ENCODE results near the gene RAB26. TPM values are rescaled to one million over a fixed set of nuclear protein-coding genes. Genes with fewer than 3 reads are reported as not detected.
"Not testable (repeated sequence)": the region's sequence is repeated elsewhere in the genome, so short reads cannot be mapped to it uniquely, and the experiment has no call there.

Gene RAB26
- total and polyA plus RNA-seq, 9 donors, result 0.12 to 0.80 (median 0.35) TPM; not detected in 5

DNA sequence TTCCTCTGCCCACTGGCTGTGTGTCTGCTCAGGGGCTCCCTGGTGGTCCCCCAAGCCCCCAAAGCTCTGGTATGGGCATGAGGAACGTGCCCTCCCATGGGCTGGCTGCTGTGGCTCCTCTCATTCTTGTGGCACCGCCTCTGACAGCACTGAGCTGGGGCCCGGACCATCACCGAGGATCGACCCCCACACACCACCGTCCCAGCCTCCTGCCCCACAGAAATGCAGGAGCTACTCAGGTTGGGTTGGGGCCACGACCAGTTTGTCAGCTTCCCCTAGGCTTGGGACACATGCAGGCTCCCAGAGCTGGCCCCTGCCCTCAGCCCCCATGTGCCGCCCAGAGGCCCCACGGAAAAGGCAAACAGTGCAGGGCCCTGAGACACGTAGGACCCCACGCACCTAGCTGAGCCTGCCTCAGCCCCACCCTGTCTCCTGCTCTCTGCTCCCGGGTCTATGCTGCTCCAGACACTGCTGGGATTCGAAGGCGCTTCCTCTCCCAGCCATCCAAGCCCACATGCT lies 51.3 kb downstream of the RAB26 start:
- no peak overlapping the region for H3K27ac ChIP-seq
- intact Hi-C loops (cut with DNase I), result no loop called here
- H3K27me3 ChIP-seq, result peaks cover 2% of the 10 kb centered on the region
- no peaks in the 10 kb centered on the region for H3K9me3 ChIP-seq
- TF ChIP-seq POLR2A (IDR thresholded peaks at IDR 0.05) (no peak), EP300 (IDR thresholded peaks at IDR 0.05) (no peak)
- TF ChIP-seq, protein P1, sequence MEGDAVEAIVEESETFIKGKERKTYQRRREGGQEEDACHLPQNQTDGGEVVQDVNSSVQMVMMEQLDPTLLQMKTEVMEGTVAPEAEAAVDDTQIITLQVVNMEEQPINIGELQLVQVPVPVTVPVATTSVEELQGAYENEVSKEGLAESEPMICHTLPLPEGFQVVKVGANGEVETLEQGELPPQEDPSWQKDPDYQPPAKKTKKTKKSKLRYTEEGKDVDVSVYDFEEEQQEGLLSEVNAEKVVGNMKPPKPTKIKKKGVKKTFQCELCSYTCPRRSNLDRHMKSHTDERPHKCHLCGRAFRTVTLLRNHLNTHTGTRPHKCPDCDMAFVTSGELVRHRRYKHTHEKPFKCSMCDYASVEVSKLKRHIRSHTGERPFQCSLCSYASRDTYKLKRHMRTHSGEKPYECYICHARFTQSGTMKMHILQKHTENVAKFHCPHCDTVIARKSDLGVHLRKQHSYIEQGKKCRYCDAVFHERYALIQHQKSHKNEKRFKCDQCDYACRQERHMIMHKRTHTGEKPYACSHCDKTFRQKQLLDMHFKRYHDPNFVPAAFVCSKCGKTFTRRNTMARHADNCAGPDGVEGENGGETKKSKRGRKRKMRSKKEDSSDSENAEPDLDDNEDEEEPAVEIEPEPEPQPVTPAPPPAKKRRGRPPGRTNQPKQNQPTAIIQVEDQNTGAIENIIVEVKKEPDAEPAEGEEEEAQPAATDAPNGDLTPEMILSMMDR (IDR thresholded peaks at IDR 0.05), result no peak
- WGBS, 3 donors, result 54 to 55% (median 55%) methylated on average over 13 to 14 of the region's 14 CpGs
- peaks cover 2% of the 10 kb centered on the region for H3K4me1 ChIP-seq (ENCODE audit: insufficient read depth)
- no peak for DNase-seq
- no peaks in the 10 kb centered on the region for H3K36me3 ChIP-seq
- no peak overlapping the region for H3K4me3 ChIP-seq

DNA sequence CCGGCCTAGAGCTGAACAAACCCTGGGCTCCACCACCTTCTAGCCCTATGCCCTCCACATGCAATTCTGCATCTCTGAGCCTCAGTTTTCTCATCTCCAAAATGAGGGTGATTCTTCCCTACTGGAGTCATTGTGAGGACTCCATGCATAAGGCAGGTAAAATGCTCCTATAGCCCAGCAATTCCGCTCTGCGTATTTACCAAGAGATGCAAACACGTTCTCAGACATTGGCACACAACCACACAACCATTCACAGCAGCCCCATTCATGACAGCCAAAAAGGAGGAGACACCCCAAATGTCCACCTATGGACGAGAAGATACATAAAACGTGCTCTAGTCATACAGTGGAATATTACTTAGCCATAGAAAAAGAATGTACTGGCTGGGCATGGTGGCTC lies 51.9 kb downstream of the RAB26 start:
- H3K4me3 ChIP-seq, result no peak overlapping the region
- H3K36me3 ChIP-seq, result no peaks in the 10 kb centered on the region
- H3K9me3 ChIP-seq, result no peaks in the 10 kb centered on the region
- intact Hi-C loops (cut with DNase I), result no loop called here
- 84 to 90% (median 84%) methylated on average over 6 of the region's 6 CpGs for WGBS, 3 donors
- H3K27ac ChIP-seq, result no peak overlapping the region
- H3K4me1 ChIP-seq (ENCODE audit: insufficient read depth), result peaks cover 4% of the 10 kb centered on the region
- TF ChIP-seq POLR2A (IDR thresholded peaks at IDR 0.05) (no peak), EP300 (IDR thresholded peaks at IDR 0.05) (no peak)
- TF ChIP-seq, protein P1 (IDR thresholded peaks at IDR 0.05), result no peak
- H3K27me3 ChIP-seq, result peaks cover 2% of the 10 kb centered on the region
- DNase-seq, result no peak

GRCh38 chr16:2203119-2203688 lies 54.8 kb downstream of the RAB26 start:
- 90 to 95% (median 95%) methylated on average over 8 of the region's 8 CpGs for WGBS, 3 donors
- H3K36me3 ChIP-seq; H3K9me3 ChIP-seq; H3K27ac ChIP-seq; H3K27me3 ChIP-seq; H3K4me1 ChIP-seq (ENCODE audit: insufficient read depth); intact Hi-C loops (cut with DNase I); DNase-seq; H3K4me3 ChIP-seq: not testable (repeated sequence)

MicroRNA genes within 50 kb of the gene (microRNA counts, 767-probe panel; counts per million panel counts)
- microRNA hsa-miR-3180 (530 counts per million, percentile 78 among the panel's probes with 10 or more counts), microRNA hsa-miR-4516 (530 counts per million, percentile 78 among the panel's probes with 10 or more counts)

Small RNA genes lying within 50 kb of the gene (microRNA-seq; reads per million reads assigned to microRNA genes)
- gene MIR3180-5, result 0 reads per million in 3 donors
- 0 to 0.16 (median 0) reads per million in 3 donors for gene MIR4516
- gene MIR6511B1, result 0 reads per million in 3 donors

Small RNA genes lying within 50 kb of the gene (small RNA-seq; reads per million reads assigned to genes)
- gene MIR3180-5 (not detected), gene MIR4516 (not detected), gene RF00019 (not detected), gene SNORD60 (not detected)

Other genes starting within 250 kb of the RAB26 start
- 1 to 10 TPM in 1 of 7 donors, under 1 TPM in 1, not detected in 5; 0.69 to 1.8 TPM for gene HS3ST6, start 230.2 kb upstream of the RAB26 start, total RNA-seq
- not detected for gene HS3ST6, start 230.2 kb upstream of the RAB26 start, polyA plus RNA-seq
- 10 to 100 TPM; 12.2 to 27.5 (median 21.9) TPM for gene MSRB1, start 205.4 kb upstream of the RAB26 start, total RNA-seq
- 10 to 100 TPM in 1 of 2 donors, 1 to 10 TPM in 1; 6.7 to 31.1 TPM for gene MSRB1, start 205.4 kb upstream of the RAB26 start, polyA plus RNA-seq
- gene RPL3L, start 193.9 kb upstream of the RAB26 start, total RNA-seq, result not detected
- not detected for gene RPL3L, start 193.9 kb upstream of the RAB26 start, polyA plus RNA-seq
- 100 to 1,000 TPM in 3 of 7 donors, 10 to 100 TPM in 4; 81.5 to 133 (median 95.4) TPM for gene NDUFB10, start 189.1 kb upstream of the RAB26 start, total RNA-seq
- 100 to 1,000 TPM; 152 to 176 TPM for gene NDUFB10, start 189.1 kb upstream of the RAB26 start, polyA plus RNA-seq
- 1,000 to 10,000 TPM; 2,694 to 4,021 (median 3,788) TPM for gene RPS2, start 183.8 kb upstream of the RAB26 start, total RNA-seq
- gene RPS2, start 183.8 kb upstream of the RAB26 start, polyA plus RNA-seq, result 1,000 to 10,000 TPM; 1,606 to 4,743 TPM
- under 1 TPM in 1 of 7 donors, not detected in 6; 0.32 TPM for gene RNF151, start 181.8 kb upstream of the RAB26 start, total RNA-seq
- not detected for gene RNF151, start 181.8 kb upstream of the RAB26 start, polyA plus RNA-seq
- 10 to 100 TPM; 28.9 to 48.0 (median 31.0) TPM for gene TBL3, start 176.6 kb upstream of the RAB26 start, total RNA-seq
- 10 to 100 TPM in 1 of 2 donors, 1 to 10 TPM in 1; 2.1 to 40.6 TPM for gene TBL3, start 176.6 kb upstream of the RAB26 start, polyA plus RNA-seq
- 1 to 10 TPM in 1 of 7 donors, under 1 TPM in 3, not detected in 3; 0.36 to 1.3 (median 0.66) TPM for gene NOXO1, start 167.2 kb upstream of the RAB26 start, total RNA-seq
- under 1 TPM in 1 of 2 donors, not detected in 1; 0.48 TPM for gene NOXO1, start 167.2 kb upstream of the RAB26 start, polyA plus RNA-seq
- gene GFER, start 164.4 kb upstream of the RAB26 start, total RNA-seq, result 10 to 100 TPM; 10.6 to 18.5 (median 14.0) TPM
- 10 to 100 TPM in 1 of 2 donors, 1 to 10 TPM in 1; 6.1 to 16.8 TPM for gene GFER, start 164.4 kb upstream of the RAB26 start, polyA plus RNA-seq
- 1 to 10 TPM in 4 of 7 donors, under 1 TPM in 3; 0.50 to 4.0 (median 1.1) TPM for gene SYNGR3, start 158.7 kb upstream of the RAB26 start, total RNA-seq
- under 1 TPM; 0.42 to 0.75 TPM for gene SYNGR3, start 158.7 kb upstream of the RAB26 start, polyA plus RNA-seq
- gene ZNF598, start 138.8 kb upstream of the RAB26 start, total RNA-seq, result 10 to 100 TPM; 25.8 to 44.5 (median 30.3) TPM
- 10 to 100 TPM in 1 of 2 donors, under 1 TPM in 1; 0.95 to 26.7 TPM for gene ZNF598, start 138.8 kb upstream of the RAB26 start, polyA plus RNA-seq
- 1 to 10 TPM in 1 of 7 donors, under 1 TPM in 2, not detected in 4; 0.46 to 1.1 (median 0.78) TPM for gene NPW, start 128.8 kb upstream of the RAB26 start, total RNA-seq
- under 1 TPM in 1 of 2 donors, not detected in 1; 0.17 TPM for gene NPW, start 128.8 kb upstream of the RAB26 start, polyA plus RNA-seq
- 100 to 1,000 TPM in 1 of 7 donors, 10 to 100 TPM in 6; 25.0 to 118 (median 78.7) TPM for gene NHERF2, start 121.7 kb upstream of the RAB26 start, total RNA-seq
- gene NHERF2, start 121.7 kb upstream of the RAB26 start, polyA plus RNA-seq, result 100 to 1,000 TPM in 1 of 2 donors, 1 to 10 TPM in 1; 6.3 to 101 TPM
- 10 to 100 TPM; 17.1 to 38.1 (median 23.9) TPM for gene NTHL1, start 100.8 kb upstream of the RAB26 start, total RNA-seq
- 10 to 100 TPM in 1 of 2 donors, 1 to 10 TPM in 1; 1.9 to 27.3 TPM for gene NTHL1, start 100.8 kb upstream of the RAB26 start, polyA plus RNA-seq
- 100 to 1,000 TPM in 4 of 7 donors, 10 to 100 TPM in 3; 47.0 to 150 (median 131) TPM for gene TSC2, start 100.6 kb upstream of the RAB26 start, total RNA-seq
- gene TSC2, start 100.6 kb upstream of the RAB26 start, polyA plus RNA-seq, result 10 to 100 TPM; 51.7 to 72.1 TPM
- gene PKD1, start 12.7 kb upstream of the RAB26 start, total RNA-seq, result 100 to 1,000 TPM in 6 of 7 donors, 10 to 100 TPM in 1; 78.8 to 203 (median 145) TPM
- gene PKD1, start 12.7 kb upstream of the RAB26 start, polyA plus RNA-seq, result 100 to 1,000 TPM in 1 of 2 donors, 1 to 10 TPM in 1; 8.7 to 113 TPM
- 10 to 100 TPM; 20.5 to 68.0 (median 48.0) TPM for gene TRAF7, start 7.2 kb downstream of the RAB26 start, total RNA-seq
- gene TRAF7, start 7.2 kb downstream of the RAB26 start, polyA plus RNA-seq, result 10 to 100 TPM; 13.3 to 26.3 TPM
- gene CASKIN1, start 48.0 kb downstream of the RAB26 start, total RNA-seq, result 1 to 10 TPM in 1 of 7 donors, under 1 TPM in 6; 0.10 to 2.4 (median 0.60) TPM
- gene CASKIN1, start 48.0 kb downstream of the RAB26 start, polyA plus RNA-seq, result under 1 TPM in 1 of 2 donors, not detected in 1; 0.52 TPM
- gene MLST8, start 56.8 kb downstream of the RAB26 start, total RNA-seq, result 10 to 100 TPM; 24.5 to 56.2 (median 28.4) TPM
- gene MLST8, start 56.8 kb downstream of the RAB26 start, polyA plus RNA-seq, result 10 to 100 TPM in 1 of 2 donors, 1 to 10 TPM in 1; 7.4 to 42.9 TPM
- 1 to 10 TPM; 3.2 to 8.3 (median 6.4) TPM for gene BRICD5, start 62.2 kb downstream of the RAB26 start, total RNA-seq
- gene BRICD5, start 62.2 kb downstream of the RAB26 start, polyA plus RNA-seq, result 1 to 10 TPM in 1 of 2 donors, under 1 TPM in 1; 0.37 to 4.1 TPM
- 10 to 100 TPM in 1 of 7 donors, 1 to 10 TPM in 6; 5.0 to 12.3 (median 7.5) TPM for gene PGP, start 66.2 kb downstream of the RAB26 start, total RNA-seq
- 1 to 10 TPM; 2.5 to 5.2 TPM for gene PGP, start 66.2 kb downstream of the RAB26 start, polyA plus RNA-seq
- 10 to 100 TPM; 18.3 to 26.2 (median 22.7) TPM for gene E4F1, start 75.0 kb downstream of the RAB26 start, total RNA-seq
- gene E4F1, start 75.0 kb downstream of the RAB26 start, polyA plus RNA-seq, result 10 to 100 TPM in 1 of 2 donors, under 1 TPM in 1; 0.58 to 23.5 TPM
- gene DNASE1L2, start 87.8 kb downstream of the RAB26 start, total RNA-seq, result 1 to 10 TPM in 1 of 7 donors, under 1 TPM in 6; 0.37 to 1.1 (median 0.75) TPM
- under 1 TPM in 1 of 2 donors, not detected in 1; 0.69 TPM for gene DNASE1L2, start 87.8 kb downstream of the RAB26 start, polyA plus RNA-seq
- 10 to 100 TPM; 39.0 to 66.3 (median 51.3) TPM for gene ECI1, start 103.0 kb downstream of the RAB26 start, total RNA-seq
- gene ECI1, start 103.0 kb downstream of the RAB26 start, polyA plus RNA-seq, result 10 to 100 TPM in 1 of 2 donors, 1 to 10 TPM in 1; 3.1 to 48.1 TPM
- gene RNPS1, start 119.5 kb downstream of the RAB26 start, total RNA-seq, result 100 to 1,000 TPM in 6 of 7 donors, 10 to 100 TPM in 1; 78.0 to 172 (median 153) TPM
- gene RNPS1, start 119.5 kb downstream of the RAB26 start, polyA plus RNA-seq, result 100 to 1,000 TPM in 1 of 2 donors, 10 to 100 TPM in 1; 85.2 to 138 TPM
- gene ABCA3, start 192.1 kb downstream of the RAB26 start, total RNA-seq, result 10 to 100 TPM in 2 of 7 donors, 1 to 10 TPM in 5; 2.0 to 11.3 (median 6.9) TPM
- 1 to 10 TPM; 2.7 to 6.9 TPM for gene ABCA3, start 192.1 kb downstream of the RAB26 start, polyA plus RNA-seq

Data from ovary (tissue), 9 donors.